K562 (cell line): ENCODE data around the gene USHBP1. TPM values are rescaled to one million over a fixed set of nuclear protein-coding genes. Genes with fewer than 3 reads are reported as not detected.

ENCODE experiments used
- ATF1 ChIP-seq, 2 experiments: fragments of 450-650 bp in 1 of 2; IDR thresholded peaks; 2 replicates each; pipeline ENCODE4 v1.6.1; 2016; ENCODE audit warnings: missing compliant biosample characterization in 1 of 2, missing genetic modification characterization in 1 of 2
- BHLHE40 ChIP-seq: IDR thresholded peaks from 2 replicates; pipeline ENCODE4 v1.6.1; 2011; ENCODE audit warnings: low read length, improper control_type of control experiment
- CHD2 ChIP-seq: IDR thresholded peaks from 2 replicates; pipeline ENCODE4 v1.6.1; 2011; ENCODE audit warnings: low read depth, low read length
- FIP1L1 ChIP-seq: fragments of 200-400 bp; formaldehyde crosslinking; IDR thresholded peaks from 2 replicates; pipeline ENCODE4 v1.6.1; 2018; ENCODE audit warnings: mild to moderate bottlenecking, low read depth, low read length; ENCODE audit not compliant: poor library complexity, severe bottlenecking
- GATAD2B ChIP-seq: fragments of 450-650 bp; IDR thresholded peaks from 2 replicates; pipeline ENCODE4 v1.6.1; 2017; ENCODE audit warnings: mild to moderate bottlenecking, borderline replicate concordance
- MCM7 ChIP-seq, 2 experiments: fragments of 450-650 bp; IDR thresholded peaks; 2 replicates each; pipeline ENCODE4 v1.6.1; 2016 to 2018
- NRF1 ChIP-seq, 2 experiments: fragments of 450-650 bp; IDR thresholded peaks in 1 of 2; conservative IDR thresholded peaks in 1 of 2; 2 replicates each; pipeline ENCODE4 v1.6.1; 2014; ENCODE audit warnings: mild to moderate bottlenecking in 2 of 2
- POLR3G ChIP-seq: IDR thresholded peaks from 2 replicates; pipeline ENCODE4 v1.6.1; 2011; ENCODE audit not compliant: insufficient read length, insufficient replicate concordance; ENCODE audit errors: extremely low read depth
- SP1 ChIP-seq: sonication (generic); formaldehyde crosslinking; IDR thresholded peaks from 2 replicates; pipeline ENCODE4 v1.8.1; 2022; ENCODE audit warnings: mild to moderate bottlenecking, missing genetic modification reagents
- SRSF3 ChIP-seq: fragments of 200-400 bp; formaldehyde crosslinking; IDR thresholded peaks from 2 replicates; pipeline ENCODE4 v1.6.1; 2016; ENCODE audit warnings: mild to moderate bottlenecking, low read length, moderate library complexity; ENCODE audit not compliant: insufficient read depth
- STAT5A ChIP-seq: IDR thresholded peaks from 2 replicates; pipeline ENCODE4 v1.6.1; 2012; ENCODE audit warnings: low read length, inconsistent platforms, borderline replicate concordance
- TARDBP ChIP-seq: fragments of 450-650 bp; IDR thresholded peaks from 2 replicates; pipeline ENCODE4 v1.6.1; 2016
- THRAP3 ChIP-seq: fragments of 450-650 bp; IDR thresholded peaks from 2 replicates; pipeline ENCODE4 v1.6.1; 2016; ENCODE audit warnings: mild to moderate bottlenecking, inconsistent platforms, borderline replicate concordance
- U2AF1 ChIP-seq: fragments of 200-400 bp; formaldehyde crosslinking; optimal IDR thresholded peaks from 2 replicates; pipeline ENCODE3; 2017; ENCODE audit warnings: mild to moderate bottlenecking, low read depth, low read length, moderate library complexity
- ZKSCAN3 ChIP-seq: fragments of 250-450 bp; sonication (Bioruptor Pico); IDR thresholded peaks from 2 replicates; pipeline ENCODE4 v1.4.0; 2020
- ZNF354B ChIP-seq: fragments of 250-450 bp; sonication (Bioruptor Pico); IDR thresholded peaks from 2 replicates; pipeline ENCODE4 v1.4.0; 2020
- polyA plus RNA-seq, 8 experiments: library from polyadenylated mRNA; depleted of rRNA in 4 of 8; stranded (reverse) in 5 of 8; unstranded in 3 of 8; fragments of >200 nt; fragmentation: Nextera tagmentation in 2 of 8; fragmentation: Illumina TruSeq in 1 of 8; extraction: Ambion mirVana in 2 of 8; extraction: Trizol in 1 of 8; gene quantifications; 2 replicates each; pipeline versions ENCODE4 v1.2.1 to v1.2.3, GENCODE V29; 2011 to 2014; ENCODE audit warnings: inconsistent platforms in 1 of 8, missing spikeins in 1 of 8
- total RNA-seq, 7 experiments: library from RNA; depleted of rRNA in 6 of 7; stranded (reverse); fragments of >200 nt in 6 of 7; fragmentation: Illumina TruSeq in 2 of 7; extraction: Trizol in 2 of 7; gene quantifications; 2 replicates each; pipeline versions ENCODE4 v1.2.1 to v1.2.3, GENCODE V29; 2011 to 2021; ENCODE audit warnings: low replicate concordance in 1 of 7
- TF ChIP-seq, protein P1 (sequence below), 2 experiments: fragments of 450-650 bp; IDR thresholded peaks; 2 replicates each; pipeline ENCODE4 v1.6.1; 2018; ENCODE audit warnings: mild to moderate bottlenecking in 2 of 2, low read depth in 1 of 2; ENCODE audit not compliant: partially characterized antibody in 2 of 2
- TF ChIP-seq, protein P2 (sequence below): fragments of 450-650 bp; IDR thresholded peaks from 2 replicates; pipeline ENCODE4 v1.6.1; 2016; ENCODE audit warnings: borderline replicate concordance
- TF ChIP-seq, protein P3 (sequence below): fragments of 250-450 bp; sonication (Bioruptor Pico); IDR thresholded peaks from 2 replicates; pipeline ENCODE4 v1.9.0; 2021; ENCODE audit warnings: mild to moderate bottlenecking
- TF ChIP-seq, protein P4 (sequence below), 2 experiments: fragments of 250-450 bp in 1 of 2; fragments of 450-650 bp in 1 of 2; sonication (Bioruptor Pico) in 1 of 2; IDR thresholded peaks; 2 replicates each; pipeline versions ENCODE4 v1.6.1 to v1.8.0; 2016 to 2021; ENCODE audit warnings: mild to moderate bottlenecking in 2 of 2, moderate library complexity in 2 of 2, missing compliant biosample characterization in 1 of 2, missing genetic modification characterization in 1 of 2

USHBP1 gene
- total and polyA plus RNA-seq, 9 of the 15 experiments (the other 6 are each of a cell fraction or from before 2014, with no cell fraction given), result 0.03 to 0.10 (median 0.05) TPM; not detected in 5

DNA sequence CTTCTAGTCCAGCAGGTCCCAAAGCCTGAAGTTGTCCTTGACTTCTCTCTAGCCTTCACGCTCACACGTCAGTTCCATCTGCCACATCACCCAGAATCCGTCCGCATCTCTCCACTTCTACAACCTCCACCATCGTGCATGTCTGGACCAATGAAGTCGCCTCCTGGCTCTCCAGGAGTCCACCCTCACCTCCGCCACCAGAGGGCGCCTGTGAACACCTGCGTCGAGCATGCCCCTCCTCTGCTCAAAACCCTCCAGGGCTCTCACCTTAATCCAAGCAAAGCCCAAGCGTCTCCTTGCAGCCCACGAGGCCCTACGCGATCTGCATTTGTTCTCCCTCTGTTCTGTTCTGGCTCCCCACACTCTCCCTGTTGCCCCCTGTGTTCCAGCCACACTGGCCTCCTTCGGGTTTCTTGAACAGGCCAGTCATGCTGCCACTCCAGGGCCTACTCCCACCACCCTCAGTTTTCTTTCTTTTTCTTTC is 3.7 kb downstream of the USHBP1 start (continued):
- TF ChIP-seq, protein P1, sequence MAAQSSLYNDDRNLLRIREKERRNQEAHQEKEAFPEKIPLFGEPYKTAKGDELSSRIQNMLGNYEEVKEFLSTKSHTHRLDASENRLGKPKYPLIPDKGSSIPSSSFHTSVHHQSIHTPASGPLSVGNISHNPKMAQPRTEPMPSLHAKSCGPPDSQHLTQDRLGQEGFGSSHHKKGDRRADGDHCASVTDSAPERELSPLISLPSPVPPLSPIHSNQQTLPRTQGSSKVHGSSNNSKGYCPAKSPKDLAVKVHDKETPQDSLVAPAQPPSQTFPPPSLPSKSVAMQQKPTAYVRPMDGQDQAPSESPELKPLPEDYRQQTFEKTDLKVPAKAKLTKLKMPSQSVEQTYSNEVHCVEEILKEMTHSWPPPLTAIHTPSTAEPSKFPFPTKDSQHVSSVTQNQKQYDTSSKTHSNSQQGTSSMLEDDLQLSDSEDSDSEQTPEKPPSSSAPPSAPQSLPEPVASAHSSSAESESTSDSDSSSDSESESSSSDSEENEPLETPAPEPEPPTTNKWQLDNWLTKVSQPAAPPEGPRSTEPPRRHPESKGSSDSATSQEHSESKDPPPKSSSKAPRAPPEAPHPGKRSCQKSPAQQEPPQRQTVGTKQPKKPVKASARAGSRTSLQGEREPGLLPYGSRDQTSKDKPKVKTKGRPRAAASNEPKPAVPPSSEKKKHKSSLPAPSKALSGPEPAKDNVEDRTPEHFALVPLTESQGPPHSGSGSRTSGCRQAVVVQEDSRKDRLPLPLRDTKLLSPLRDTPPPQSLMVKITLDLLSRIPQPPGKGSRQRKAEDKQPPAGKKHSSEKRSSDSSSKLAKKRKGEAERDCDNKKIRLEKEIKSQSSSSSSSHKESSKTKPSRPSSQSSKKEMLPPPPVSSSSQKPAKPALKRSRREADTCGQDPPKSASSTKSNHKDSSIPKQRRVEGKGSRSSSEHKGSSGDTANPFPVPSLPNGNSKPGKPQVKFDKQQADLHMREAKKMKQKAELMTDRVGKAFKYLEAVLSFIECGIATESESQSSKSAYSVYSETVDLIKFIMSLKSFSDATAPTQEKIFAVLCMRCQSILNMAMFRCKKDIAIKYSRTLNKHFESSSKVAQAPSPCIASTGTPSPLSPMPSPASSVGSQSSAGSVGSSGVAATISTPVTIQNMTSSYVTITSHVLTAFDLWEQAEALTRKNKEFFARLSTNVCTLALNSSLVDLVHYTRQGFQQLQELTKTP (IDR thresholded peaks at IDR 0.05; ENCODE audit: low read depth in 1 of 2, partially characterized antibody in 2 of 2), result peak in 1 of 2 experiments; percentile 63
- TF ChIP-seq MCM7 (IDR thresholded peaks at IDR 0.05) (no peak), POLR3G (no peak), BHLHE40 (peak; percentile 48; the same call in 1 of the 2 replicates), TARDBP (peak; percentile 82; the same call in 1 of the 2 replicates), U2AF1 (no peak), STAT5A (no peak), SRSF3 (no peak), CHD2 (no peak), SP1 (CRISPR knock-in tag) (peak; percentile 50; the same call in 1 of the 2 replicates), ZKSCAN3 (no peak), GATAD2B (no peak), ATF1 (CRISPR knock-in tag; IDR thresholded peaks at IDR 0.05) (no peak), ATF1 (tag; IDR thresholded peaks at IDR 0.05) (peak; percentile 63), NRF1 (conservative IDR thresholded peaks at IDR 0.05 in 1 of 2, IDR thresholded peaks at IDR 0.05 in 1 of 2) (peak; percentile 32 to 62; a peak in 3 of 4 replicates), FIP1L1 (no peak), THRAP3 (no peak), ZNF354B (CRISPR knock-in tag) (no peak)
- TF ChIP-seq, protein P2, sequence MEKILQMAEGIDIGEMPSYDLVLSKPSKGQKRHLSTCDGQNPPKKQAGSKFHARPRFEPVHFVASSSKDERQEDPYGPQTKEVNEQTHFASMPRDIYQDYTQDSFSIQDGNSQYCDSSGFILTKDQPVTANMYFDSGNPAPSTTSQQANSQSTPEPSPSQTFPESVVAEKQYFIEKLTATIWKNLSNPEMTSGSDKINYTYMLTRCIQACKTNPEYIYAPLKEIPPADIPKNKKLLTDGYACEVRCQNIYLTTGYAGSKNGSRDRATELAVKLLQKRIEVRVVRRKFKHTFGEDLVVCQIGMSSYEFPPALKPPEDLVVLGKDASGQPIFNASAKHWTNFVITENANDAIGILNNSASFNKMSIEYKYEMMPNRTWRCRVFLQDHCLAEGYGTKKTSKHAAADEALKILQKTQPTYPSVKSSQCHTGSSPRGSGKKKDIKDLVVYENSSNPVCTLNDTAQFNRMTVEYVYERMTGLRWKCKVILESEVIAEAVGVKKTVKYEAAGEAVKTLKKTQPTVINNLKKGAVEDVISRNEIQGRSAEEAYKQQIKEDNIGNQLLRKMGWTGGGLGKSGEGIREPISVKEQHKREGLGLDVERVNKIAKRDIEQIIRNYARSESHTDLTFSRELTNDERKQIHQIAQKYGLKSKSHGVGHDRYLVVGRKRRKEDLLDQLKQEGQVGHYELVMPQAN, result peak; percentile 41; the same call in 1 of the 2 replicates
- TF ChIP-seq, protein P3, sequence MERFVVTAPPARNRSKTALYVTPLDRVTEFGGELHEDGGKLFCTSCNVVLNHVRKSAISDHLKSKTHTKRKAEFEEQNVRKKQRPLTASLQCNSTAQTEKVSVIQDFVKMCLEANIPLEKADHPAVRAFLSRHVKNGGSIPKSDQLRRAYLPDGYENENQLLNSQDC, result no peak
- TF ChIP-seq, protein P4, sequence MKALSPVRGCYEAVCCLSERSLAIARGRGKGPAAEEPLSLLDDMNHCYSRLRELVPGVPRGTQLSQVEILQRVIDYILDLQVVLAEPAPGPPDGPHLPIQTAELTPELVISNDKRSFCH (CRISPR knock-in tag; IDR thresholded peaks at IDR 0.05), result no peak
- TF ChIP-seq, protein P4 (tag; IDR thresholded peaks at IDR 0.05), result no peak
